ENCODE results near the gene GRAMD4. TPM values are rescaled to one million over a fixed set of nuclear protein-coding genes. Genes with fewer than 3 reads are reported as not detected.

Gene GRAMD4
- total RNA-seq, 1 donor from 2014 or later, result 26.1 TPM

DNA sequence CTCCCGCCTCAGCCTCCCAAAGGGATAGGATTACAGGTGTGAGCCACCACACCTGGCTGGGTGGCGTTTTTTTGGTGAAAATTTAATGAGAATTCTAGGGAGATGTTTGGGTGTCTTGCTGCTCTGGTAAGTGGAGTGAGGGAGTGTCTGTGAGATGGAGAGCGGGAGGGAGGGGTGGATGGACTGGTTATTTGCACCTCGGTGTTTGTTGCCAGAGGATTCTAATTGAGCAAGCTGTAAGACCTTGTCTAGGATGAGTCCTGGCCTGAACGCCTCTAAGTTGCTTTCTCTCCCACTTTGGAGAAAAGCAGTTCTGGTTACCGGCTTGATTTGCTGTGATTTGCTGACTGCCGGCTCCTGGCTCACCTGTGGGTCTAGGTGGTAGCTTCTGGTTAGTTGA lies 22.0 kb upstream of the GRAMD4 start:
- no peak overlapping the region for H3K9ac ChIP-seq (ENCODE audit: low read depth in 1 of 3, low read length in 3 of 3)
- peaks cover 0 to 2% (median 0%) of the 10 kb centered on the region in 3 donors for H3K36me3 ChIP-seq (ENCODE audit: control insufficient read depth in 3 of 3, insufficient read depth in 3 of 3, low read length in 3 of 3)
- H3K27me3 ChIP-seq (ENCODE audit: control insufficient read depth in 3 of 3, insufficient read depth in 3 of 3, low read length in 3 of 3), result no peaks in the 10 kb centered on the region
- no peak overlapping the region for H3K4me3 ChIP-seq (ENCODE audit: low read length in 3 of 3)
- no peaks in the 10 kb centered on the region for H3K9me3 ChIP-seq (ENCODE audit: control insufficient read depth in 3 of 3, low read length in 3 of 3)
- H3K27ac ChIP-seq (ENCODE audit: low read depth, low read length), result no peak overlapping the region
- peaks cover 15 to 34% (median 26%) of the 10 kb centered on the region in 3 donors for H3K4me1 ChIP-seq (ENCODE audit: control insufficient read depth in 3 of 3, insufficient read depth in 3 of 3, low read length in 3 of 3)

DNA sequence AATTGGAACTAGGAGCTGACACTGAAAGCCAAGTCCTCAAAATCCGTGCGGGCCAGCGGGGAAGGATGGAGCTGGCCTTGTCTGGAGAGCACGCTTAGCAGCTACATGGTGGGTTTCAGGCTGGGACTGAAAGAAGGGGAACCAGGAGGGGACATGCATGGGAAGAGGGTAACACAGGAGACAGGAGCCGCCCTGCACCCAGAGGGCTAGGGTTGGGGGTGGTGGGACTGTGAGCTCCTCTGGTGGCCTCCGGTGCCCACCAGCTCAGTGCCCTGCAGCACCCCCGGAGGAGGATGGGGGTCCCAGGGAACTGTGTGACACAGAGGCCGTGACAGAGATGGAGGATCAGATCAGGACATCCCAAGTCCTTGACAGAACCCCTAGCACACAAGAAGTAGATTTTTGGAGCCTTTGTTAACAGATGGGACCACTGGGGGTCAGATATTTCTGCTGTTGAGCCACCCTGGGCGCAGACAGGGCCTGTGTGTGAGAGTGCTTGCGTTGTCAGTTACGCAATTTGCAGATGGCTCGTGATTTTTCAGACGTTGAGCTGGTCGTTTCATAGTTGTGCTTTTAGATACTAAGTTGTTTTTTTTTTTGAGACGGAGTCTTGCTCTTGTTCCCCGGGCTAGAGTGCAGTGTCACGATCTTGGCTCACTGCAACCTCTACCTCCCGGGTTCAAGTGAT lies 21.3 kb upstream of the GRAMD4 start:
- Histone ChIP-seq H3K9ac (ENCODE audit: low read depth in 1 of 3, low read length in 3 of 3) (no peak overlapping the region), H3K9me3 (ENCODE audit: control insufficient read depth in 3 of 3, low read length in 3 of 3) (no peaks in the 10 kb centered on the region), H3K27me3 (ENCODE audit: control insufficient read depth in 3 of 3, insufficient read depth in 3 of 3, low read length in 3 of 3) (no peaks in the 10 kb centered on the region), H3K36me3 (ENCODE audit: control insufficient read depth in 3 of 3, insufficient read depth in 3 of 3, low read length in 3 of 3) (peaks cover 0 to 2% (median 0%) of the 10 kb centered on the region in 3 donors), H3K27ac (ENCODE audit: low read depth, low read length) (peak overlapping the region; percentile 51), H3K4me3 (ENCODE audit: low read length in 3 of 3) (no peak overlapping the region), H3K4me1 (ENCODE audit: control insufficient read depth in 3 of 3, insufficient read depth in 3 of 3, low read length in 3 of 3) (peaks cover 15 to 31% (median 23%) of the 10 kb centered on the region in 3 donors)

- H3K9ac ChIP-seq (ENCODE audit: low read depth in 1 of 3, low read length in 3 of 3), result peak overlapping the region in 1 of 3 donors; percentile 6
- peaks cover 11 to 25% (median 19%) of the 10 kb centered on the region in 3 donors for H3K4me1 ChIP-seq (ENCODE audit: control insufficient read depth in 3 of 3, insufficient read depth in 3 of 3, low read length in 3 of 3)
- no peaks in the 10 kb centered on the region for H3K9me3 ChIP-seq (ENCODE audit: control insufficient read depth in 3 of 3, low read length in 3 of 3)
- peak overlapping the region; percentile 51 for H3K27ac ChIP-seq (ENCODE audit: low read depth, low read length)
- no peak overlapping the region for H3K4me3 ChIP-seq (ENCODE audit: low read length in 3 of 3)
- H3K36me3 ChIP-seq (ENCODE audit: control insufficient read depth in 3 of 3, insufficient read depth in 3 of 3, low read length in 3 of 3), result peaks cover 0 to 2% (median 0%) of the 10 kb centered on the region in 3 donors
- no peaks in the 10 kb centered on the region for H3K27me3 ChIP-seq (ENCODE audit: control insufficient read depth in 3 of 3, insufficient read depth in 3 of 3, low read length in 3 of 3)
Observed at GRCh38 chr22:46600273-46600796, 19.9 kb upstream of the GRAMD4 start.

- Histone ChIP-seq H3K9ac (ENCODE audit: low read depth in 1 of 3, low read length in 3 of 3) (no peak overlapping the region), H3K4me3 (ENCODE audit: low read length in 3 of 3) (no peak overlapping the region), H3K27me3 (ENCODE audit: control insufficient read depth in 3 of 3, insufficient read depth in 3 of 3, low read length in 3 of 3) (no peaks in the 10 kb centered on the region), H3K27ac (ENCODE audit: low read depth, low read length) (no peak overlapping the region), H3K36me3 (ENCODE audit: control insufficient read depth in 3 of 3, insufficient read depth in 3 of 3, low read length in 3 of 3) (peaks cover 0 to 2% (median 0%) of the 10 kb centered on the region in 3 donors), H3K9me3 (ENCODE audit: control insufficient read depth in 3 of 3, low read length in 3 of 3) (no peaks in the 10 kb centered on the region), H3K4me1 (ENCODE audit: control insufficient read depth in 3 of 3, insufficient read depth in 3 of 3, low read length in 3 of 3) (peaks cover 0 to 9% (median 6%) of the 10 kb centered on the region in 3 donors)
Observed at GRCh38 chr22:46602025-46602424, 18.2 kb upstream of the GRAMD4 start.

DNA sequence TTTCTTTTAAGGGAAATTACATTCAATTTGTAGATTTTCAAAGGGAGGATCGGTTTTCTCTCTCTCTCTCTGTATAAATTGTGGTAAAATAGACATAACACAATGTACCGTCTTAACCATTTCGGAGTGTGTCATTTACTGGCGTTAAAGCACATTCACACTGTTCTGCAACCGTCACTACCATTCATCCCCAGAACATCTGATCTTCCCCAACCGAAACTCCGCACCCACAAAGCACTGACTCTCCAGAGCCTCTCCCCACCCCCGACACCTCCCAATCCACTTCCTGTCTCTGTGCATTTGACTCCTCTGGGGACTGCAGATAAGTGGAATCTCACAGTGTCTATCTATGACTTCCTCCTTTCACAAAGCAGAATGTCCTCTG lies 15.9 kb upstream of the GRAMD4 start:
- H3K4me3 ChIP-seq (ENCODE audit: low read length in 3 of 3), result no peak overlapping the region
- H3K27ac ChIP-seq (ENCODE audit: low read depth, low read length), result no peak overlapping the region
- H3K36me3 ChIP-seq (ENCODE audit: control insufficient read depth in 3 of 3, insufficient read depth in 3 of 3, low read length in 3 of 3), result peaks cover 0 to 2% (median 0%) of the 10 kb centered on the region in 3 donors
- no peaks in the 10 kb centered on the region for H3K9me3 ChIP-seq (ENCODE audit: control insufficient read depth in 3 of 3, low read length in 3 of 3)
- H3K9ac ChIP-seq (ENCODE audit: low read depth in 1 of 3, low read length in 3 of 3), result no peak overlapping the region
- H3K4me1 ChIP-seq (ENCODE audit: control insufficient read depth in 3 of 3, insufficient read depth in 3 of 3, low read length in 3 of 3), result peaks cover 0 to 9% (median 2%) of the 10 kb centered on the region in 3 donors
- no peaks in the 10 kb centered on the region for H3K27me3 ChIP-seq (ENCODE audit: control insufficient read depth in 3 of 3, insufficient read depth in 3 of 3, low read length in 3 of 3)

DNA sequence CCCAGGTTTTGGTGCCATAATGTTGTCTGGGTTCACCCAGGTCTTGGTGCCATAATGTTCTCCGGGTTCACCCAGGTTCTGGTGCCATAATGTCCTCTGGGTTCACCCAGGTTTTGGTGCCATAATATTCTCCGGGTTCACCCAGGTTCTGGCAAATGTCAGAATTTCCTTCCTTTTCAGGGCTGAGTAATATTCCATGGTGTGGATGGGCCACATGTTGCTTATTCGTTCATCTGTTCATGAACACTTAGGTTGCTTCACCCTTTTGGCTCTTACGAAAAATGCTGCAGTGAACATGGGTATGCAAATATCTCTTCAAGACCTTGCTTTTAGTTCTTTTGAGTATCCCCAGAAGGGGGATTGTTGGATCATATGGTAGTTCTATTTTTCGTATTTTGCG lies 15.1 kb upstream of the GRAMD4 start:
- Histone ChIP-seq H3K9me3 (ENCODE audit: control insufficient read depth in 3 of 3, low read length in 3 of 3) (no peaks in the 10 kb centered on the region), H3K36me3 (ENCODE audit: control insufficient read depth in 3 of 3, insufficient read depth in 3 of 3, low read length in 3 of 3) (peaks cover 0 to 2% (median 0%) of the 10 kb centered on the region in 3 donors), H3K27ac (ENCODE audit: low read depth, low read length) (no peak overlapping the region), H3K4me3 (ENCODE audit: low read length in 3 of 3) (no peak overlapping the region), H3K4me1 (ENCODE audit: control insufficient read depth in 3 of 3, insufficient read depth in 3 of 3, low read length in 3 of 3) (peaks cover 0 to 10% (median 2%) of the 10 kb centered on the region in 3 donors), H3K9ac (ENCODE audit: low read depth in 1 of 3, low read length in 3 of 3) (no peak overlapping the region), H3K27me3 (ENCODE audit: control insufficient read depth in 3 of 3, insufficient read depth in 3 of 3, low read length in 3 of 3) (no peaks in the 10 kb centered on the region)

- no peak overlapping the region for H3K27ac ChIP-seq (ENCODE audit: low read depth, low read length)
- H3K9me3 ChIP-seq (ENCODE audit: control insufficient read depth in 3 of 3, low read length in 3 of 3), result no peaks in the 10 kb centered on the region
- H3K27me3 ChIP-seq (ENCODE audit: control insufficient read depth in 3 of 3, insufficient read depth in 3 of 3, low read length in 3 of 3), result no peaks in the 10 kb centered on the region
- H3K4me3 ChIP-seq (ENCODE audit: low read length in 3 of 3), result no peak overlapping the region
- no peak overlapping the region for H3K9ac ChIP-seq (ENCODE audit: low read depth in 1 of 3, low read length in 3 of 3)
- H3K4me1 ChIP-seq (ENCODE audit: control insufficient read depth in 3 of 3, insufficient read depth in 3 of 3, low read length in 3 of 3), result peaks cover 0 to 6% (median 5%) of the 10 kb centered on the region in 3 donors
- H3K36me3 ChIP-seq (ENCODE audit: control insufficient read depth in 3 of 3, insufficient read depth in 3 of 3, low read length in 3 of 3), result peaks cover 0 to 2% (median 0%) of the 10 kb centered on the region in 3 donors
Observed at GRCh38 chr22:46606886-46607285, 13.3 kb upstream of the GRAMD4 start.

DNA sequence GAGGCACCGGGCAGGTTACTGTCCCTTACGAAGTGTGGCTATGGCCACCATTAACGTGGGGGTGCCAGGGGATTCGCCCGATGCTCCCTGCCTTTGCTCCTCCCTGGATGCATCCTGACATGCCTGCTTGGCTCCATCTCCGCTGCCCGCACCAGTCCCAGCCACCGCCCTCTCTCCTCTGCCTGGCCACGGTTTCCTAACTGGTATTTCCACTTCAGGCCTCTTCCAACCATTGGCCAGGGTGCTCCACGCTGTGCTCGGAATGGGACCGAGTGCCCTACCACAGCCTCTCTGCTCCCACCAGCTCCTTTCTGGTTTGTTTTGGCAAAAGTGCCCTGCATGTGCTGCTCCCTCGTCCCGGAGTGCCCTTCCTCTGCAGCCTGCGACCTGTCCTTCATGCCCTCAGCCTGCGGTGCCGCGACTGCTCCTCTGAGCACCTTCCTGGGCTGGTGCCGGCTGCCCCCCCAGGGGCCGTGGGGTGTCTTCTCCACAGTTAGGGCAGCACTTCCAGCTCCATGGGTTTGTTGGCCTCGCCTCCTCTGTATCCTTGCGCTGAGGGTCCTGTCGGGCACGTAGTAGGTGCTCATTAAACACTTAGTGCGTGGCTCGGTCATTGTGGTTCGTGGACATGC lies 12.6 kb upstream of the GRAMD4 start:
- Histone ChIP-seq H3K36me3 (ENCODE audit: control insufficient read depth in 3 of 3, insufficient read depth in 3 of 3, low read length in 3 of 3) (no peaks in the 10 kb centered on the region), H3K4me1 (ENCODE audit: control insufficient read depth in 3 of 3, insufficient read depth in 3 of 3, low read length in 3 of 3) (peaks cover 6 to 13% (median 11%) of the 10 kb centered on the region in 3 donors), H3K4me3 (ENCODE audit: low read length in 3 of 3) (no peak overlapping the region), H3K9ac (ENCODE audit: low read depth in 1 of 3, low read length in 3 of 3) (no peak overlapping the region), H3K27ac (ENCODE audit: low read depth, low read length) (no peak overlapping the region), H3K9me3 (ENCODE audit: control insufficient read depth in 3 of 3, low read length in 3 of 3) (no peaks in the 10 kb centered on the region), H3K27me3 (ENCODE audit: control insufficient read depth in 3 of 3, insufficient read depth in 3 of 3, low read length in 3 of 3) (no peaks in the 10 kb centered on the region)

DNA sequence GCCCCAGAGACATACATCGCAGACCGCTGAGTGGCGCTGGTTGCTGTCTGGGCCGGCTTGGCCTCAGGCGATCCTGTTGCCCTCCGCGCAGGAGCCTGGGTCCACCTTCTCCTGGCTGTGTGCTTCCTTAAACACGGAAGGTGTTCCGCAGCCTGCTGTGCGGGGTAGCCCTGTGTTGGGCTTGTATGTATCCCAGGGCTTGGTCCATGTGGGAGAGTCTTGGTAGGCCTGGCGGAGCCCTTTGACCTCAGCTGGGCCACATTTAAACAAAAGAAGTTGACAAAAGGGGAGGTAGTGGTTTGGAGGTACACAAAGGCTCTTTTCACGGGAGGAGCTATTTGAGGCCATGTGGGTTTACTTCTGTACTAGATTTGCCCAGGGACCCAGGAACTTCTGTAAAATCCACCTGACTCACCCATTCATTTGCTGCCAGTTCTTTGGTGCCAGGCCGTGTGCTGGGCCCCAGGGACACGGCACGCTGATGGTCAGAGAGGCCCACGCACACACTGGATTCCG lies 11.0 kb upstream of the GRAMD4 start:
- Histone ChIP-seq H3K9ac (ENCODE audit: low read depth in 1 of 3, low read length in 3 of 3) (no peak overlapping the region), H3K27me3 (ENCODE audit: control insufficient read depth in 3 of 3, insufficient read depth in 3 of 3, low read length in 3 of 3) (no peaks in the 10 kb centered on the region), H3K9me3 (ENCODE audit: control insufficient read depth in 3 of 3, low read length in 3 of 3) (no peaks in the 10 kb centered on the region), H3K36me3 (ENCODE audit: control insufficient read depth in 3 of 3, insufficient read depth in 3 of 3, low read length in 3 of 3) (no peaks in the 10 kb centered on the region), H3K4me3 (ENCODE audit: low read length in 3 of 3) (no peak overlapping the region), H3K4me1 (ENCODE audit: control insufficient read depth in 3 of 3, insufficient read depth in 3 of 3, low read length in 3 of 3) (peaks cover 21 to 29% (median 26%) of the 10 kb centered on the region in 3 donors), H3K27ac (ENCODE audit: low read depth, low read length) (no peak overlapping the region)

GRCh38 chr22:46609724-46610201 lies 10.4 kb upstream of the GRAMD4 start:
- Histone ChIP-seq H3K4me3 (ENCODE audit: low read length in 3 of 3) (no peak overlapping the region), H3K27me3 (ENCODE audit: control insufficient read depth in 3 of 3, insufficient read depth in 3 of 3, low read length in 3 of 3) (no peaks in the 10 kb centered on the region), H3K4me1 (ENCODE audit: control insufficient read depth in 3 of 3, insufficient read depth in 3 of 3, low read length in 3 of 3) (peaks cover 21 to 31% (median 29%) of the 10 kb centered on the region in 3 donors), H3K27ac (ENCODE audit: low read depth, low read length) (no peak overlapping the region), H3K36me3 (ENCODE audit: control insufficient read depth in 3 of 3, insufficient read depth in 3 of 3, low read length in 3 of 3) (no peaks in the 10 kb centered on the region), H3K9me3 (ENCODE audit: control insufficient read depth in 3 of 3, low read length in 3 of 3) (no peaks in the 10 kb centered on the region), H3K9ac (ENCODE audit: low read depth in 1 of 3, low read length in 3 of 3) (no peak overlapping the region)

Data from skeletal muscle tissue (tissue), 4 donors.